Activated naive CD4-positive, alpha-beta T cell treated with anti-CD3 and anti-CD28 coated beads, Interleukin-2, amount 50 U/mL, for 16 hours (primary cell): ENCODE measurements around the gene XPO1.
"Not testable (repeated sequence)": the region's sequence is repeated elsewhere in the genome, so short reads cannot be mapped to it uniquely, and the experiment has no call there.

Experiments used
- DNase-seq: peaks from one replicate; pipeline ENCODE4 v3.0.0-alpha.2; 2020

The XPO1 gene

DNA sequence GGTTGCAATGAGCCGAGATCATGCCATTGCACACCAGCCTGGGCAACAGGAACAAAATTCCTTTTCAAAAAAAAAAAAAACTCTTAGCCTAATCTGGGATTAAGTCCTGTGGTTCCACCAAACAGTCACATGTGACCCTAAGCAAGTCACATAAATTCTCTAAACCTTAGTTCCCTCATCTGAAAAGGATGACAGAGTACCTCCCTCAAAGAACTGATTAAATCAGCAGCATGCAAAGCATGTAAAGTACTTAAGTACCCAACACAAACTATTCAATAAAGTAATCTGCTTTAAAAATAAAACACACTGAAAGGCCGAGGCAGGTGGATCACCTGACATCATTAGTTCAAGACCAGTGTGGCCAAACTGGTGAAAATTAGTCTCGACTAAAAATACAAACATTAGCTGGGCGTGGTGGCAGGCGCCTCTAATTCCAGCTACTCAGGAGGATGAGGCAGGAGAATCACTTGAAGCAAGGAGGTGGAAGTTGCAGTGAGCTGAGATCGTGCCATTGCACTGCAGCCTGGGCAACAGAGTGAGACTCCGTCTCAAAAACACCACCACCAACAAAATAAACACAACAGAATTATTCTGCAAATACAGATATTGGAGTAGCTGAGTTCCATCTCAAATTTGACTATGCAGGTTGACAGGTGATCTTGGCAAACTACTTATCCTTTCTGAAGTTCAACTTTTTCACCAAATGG is 74.2 kb downstream of the XPO1 start:
- DNase-seq, result no peak

- DNase-seq, result no peak
Measured at GRCh38 chr2:61461404-61461803, 76.8 kb downstream of the XPO1 start.

DNA sequence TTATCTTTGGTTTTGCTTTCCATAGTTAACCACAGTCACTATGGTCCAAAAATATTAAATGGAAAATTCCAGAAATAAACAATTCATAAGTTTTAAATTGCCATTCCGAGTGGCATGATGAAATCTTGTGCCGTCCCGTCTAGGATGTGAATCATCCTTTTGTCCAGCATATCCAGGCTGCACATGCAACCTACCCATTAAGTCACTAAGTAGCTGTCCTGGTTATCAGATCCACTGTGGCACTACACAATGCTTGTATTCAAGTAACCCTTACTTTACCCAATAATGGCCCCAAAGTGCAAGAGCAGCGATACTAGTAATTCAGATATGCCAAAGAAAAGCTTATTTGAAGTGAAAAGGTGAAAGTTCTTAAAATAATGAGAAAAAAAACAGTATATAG is 78.0 kb downstream of the XPO1 start:
- DNase-seq, result no peak

DNA sequence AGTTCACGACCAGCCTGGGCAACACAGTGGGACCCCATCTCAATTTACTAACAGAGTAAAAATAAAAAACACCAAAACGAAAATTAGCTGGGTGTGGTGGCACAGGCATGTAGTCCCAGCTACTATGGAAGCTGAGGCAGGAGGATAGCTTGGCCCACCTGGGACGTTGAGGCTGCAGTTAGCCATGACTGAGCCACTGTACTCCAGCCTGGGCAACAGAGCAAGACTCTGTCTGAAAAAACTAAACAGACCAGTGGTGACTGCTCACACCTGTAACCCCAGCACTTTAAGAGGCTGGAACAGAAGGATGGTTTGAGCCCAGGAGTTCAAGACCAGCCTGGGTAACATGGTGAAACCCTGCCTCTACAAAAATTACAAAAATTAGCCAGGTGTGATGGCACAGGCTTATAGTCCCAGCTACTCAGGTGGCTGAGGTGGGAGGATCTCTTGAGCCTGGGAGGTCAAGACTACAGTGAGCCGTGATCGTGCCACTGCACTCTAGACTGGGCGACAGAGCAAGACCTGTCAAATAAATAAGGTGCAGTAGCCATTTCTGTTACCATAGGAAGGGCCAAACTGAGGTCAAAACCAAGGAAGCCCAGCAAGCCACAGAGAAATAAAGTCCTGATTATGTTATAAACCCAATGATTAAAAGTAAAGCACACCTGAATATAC is 81.3 kb downstream of the XPO1 start:
- DNase-seq, result no peak

DNA sequence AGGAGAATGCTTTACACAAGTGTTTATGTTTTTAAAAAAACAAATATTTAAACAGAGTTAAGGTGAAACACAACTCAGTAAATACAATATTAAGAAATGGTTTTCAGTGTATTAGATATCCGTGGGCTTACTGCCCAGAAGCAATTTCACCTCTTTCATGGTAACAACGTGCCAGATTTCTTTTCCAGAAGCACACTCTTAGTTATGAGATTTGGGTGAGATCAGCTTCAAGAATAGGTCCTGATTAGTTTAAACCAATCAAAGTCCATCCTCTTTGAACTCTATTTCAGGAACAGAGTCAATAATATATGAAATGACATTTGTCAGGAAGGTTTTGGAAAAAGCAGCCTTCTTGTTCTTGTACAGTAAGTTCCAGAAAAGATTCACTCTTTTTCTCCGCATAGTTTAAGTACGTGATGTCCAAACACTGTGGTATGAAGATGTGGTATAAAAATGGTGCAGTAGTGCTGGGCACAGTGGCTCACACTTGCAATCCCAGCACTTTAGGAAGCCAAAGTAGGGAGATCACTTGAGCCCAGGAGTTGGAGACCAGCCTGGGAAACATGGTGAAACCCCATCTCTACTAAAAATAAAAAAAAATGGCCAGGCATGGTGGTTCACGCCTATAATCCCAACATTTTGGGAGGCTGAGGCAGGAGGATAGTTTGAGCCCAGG is 81.9 kb downstream of the XPO1 start:
- no peak for DNase-seq

- not testable (repeated sequence) for DNase-seq
Measured at GRCh38 chr2:61454972-61455371, 83.2 kb downstream of the XPO1 start.

GRCh38 chr2:61454383-61454782 is 83.8 kb downstream of the XPO1 start:
- no peak for DNase-seq

DNA sequence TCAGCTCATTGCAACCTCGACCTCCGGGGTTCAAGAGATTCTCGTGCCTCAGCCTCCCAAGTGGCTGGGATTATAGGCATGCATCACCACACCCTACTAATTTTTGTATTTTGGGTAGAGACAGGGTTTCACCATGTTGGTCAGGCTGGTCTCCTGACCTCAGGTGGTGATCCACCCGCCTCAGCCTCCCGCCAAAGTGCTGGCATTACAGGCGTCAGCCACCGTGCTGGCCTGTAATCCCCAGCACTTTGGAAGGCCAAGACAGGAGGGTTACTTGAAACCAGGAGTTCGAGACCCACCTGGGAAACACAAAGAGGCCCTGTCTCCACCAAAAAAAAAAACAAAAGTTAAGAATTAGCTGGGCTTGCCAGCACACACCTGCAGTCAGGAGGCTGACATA is 85.8 kb downstream of the XPO1 start:
- no peak for DNase-seq

- no peak for DNase-seq
Measured at GRCh38 chr2:61451178-61451577, 87.0 kb downstream of the XPO1 start.

DNA sequence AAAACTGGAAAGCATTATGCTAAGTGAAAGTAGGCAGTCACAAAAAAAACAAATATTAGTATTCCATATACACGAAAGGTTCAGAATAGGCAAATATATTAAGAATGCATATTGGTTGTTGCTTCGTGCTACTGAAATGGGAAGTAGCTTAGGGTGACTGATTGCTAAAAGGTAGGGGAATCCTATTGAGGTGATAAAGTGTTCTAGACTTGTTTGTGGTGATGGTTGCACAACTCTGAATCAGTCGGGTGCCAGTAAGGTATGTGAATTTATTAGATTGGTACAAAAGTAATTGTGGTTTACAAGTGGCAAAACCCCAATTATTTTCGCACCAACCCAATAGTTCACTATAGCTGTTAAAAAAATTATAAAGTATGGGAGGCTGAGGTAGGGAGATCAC is 88.0 kb downstream of the XPO1 start:
- no peak for DNase-seq

- no peak for DNase-seq
Measured at GRCh38 chr2:61448229-61448628, 89.9 kb downstream of the XPO1 start.

DNA sequence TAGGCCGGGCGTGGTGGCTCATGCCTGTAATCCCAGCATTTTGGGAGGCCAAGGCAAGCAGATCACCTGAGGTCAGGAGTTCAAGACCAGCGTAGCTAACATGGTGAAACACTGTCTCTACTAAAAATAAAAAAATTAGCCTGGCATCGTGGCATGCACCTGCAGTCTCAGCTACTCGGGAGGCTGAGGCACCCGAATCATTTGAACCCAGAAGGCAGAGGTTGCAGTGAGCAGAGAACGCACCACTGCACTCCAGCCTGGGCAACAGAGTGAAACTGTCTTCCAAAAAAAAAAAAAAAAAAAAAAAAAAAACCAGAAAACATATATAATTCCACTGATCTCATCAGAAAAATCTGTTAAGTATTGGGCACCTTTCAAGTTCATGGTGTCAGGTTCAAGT is 91.2 kb downstream of the XPO1 start:
- DNase-seq, result not testable (repeated sequence)

GRCh38 chr2:61443342-61444041 is 94.7 kb downstream of the XPO1 start:
- no peak for DNase-seq

DNA sequence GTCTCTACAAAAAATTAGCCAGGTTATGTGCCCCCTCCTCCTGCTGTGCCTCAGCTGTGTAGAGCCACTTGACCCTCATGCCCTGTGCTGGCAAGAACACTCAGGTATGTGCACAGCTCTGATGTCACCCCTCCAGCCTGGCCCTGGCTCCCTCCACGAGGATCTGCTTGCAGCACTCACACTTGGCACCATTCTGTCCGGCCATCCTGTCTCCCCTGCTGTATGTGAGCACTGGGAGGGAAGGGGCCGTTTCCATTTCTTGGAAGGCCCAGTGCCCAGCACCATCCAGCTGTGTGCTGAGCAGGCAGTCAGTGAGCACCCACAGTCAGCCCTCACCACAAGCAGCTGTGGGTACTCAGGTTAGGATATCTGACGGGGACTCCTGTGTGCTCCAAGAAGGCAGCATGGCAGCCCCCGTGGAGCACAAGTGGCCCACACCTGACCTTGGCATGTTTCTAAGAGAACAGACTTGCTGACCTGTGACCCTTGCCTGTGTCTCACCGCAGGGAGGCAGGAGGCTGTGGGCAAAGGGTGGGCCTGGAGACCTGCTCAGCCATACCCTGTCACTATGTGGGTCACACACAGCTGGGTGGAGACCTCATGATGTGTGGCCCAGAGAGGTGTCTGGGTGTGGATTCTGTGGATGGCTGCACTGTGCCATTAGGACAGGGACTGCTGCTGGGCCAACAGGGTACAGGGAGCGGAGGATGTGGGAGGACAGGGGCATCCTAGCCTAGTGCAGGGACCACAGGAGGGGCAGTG is 98.7 kb downstream of the XPO1 start:
- DNase-seq, result no peak

DNA sequence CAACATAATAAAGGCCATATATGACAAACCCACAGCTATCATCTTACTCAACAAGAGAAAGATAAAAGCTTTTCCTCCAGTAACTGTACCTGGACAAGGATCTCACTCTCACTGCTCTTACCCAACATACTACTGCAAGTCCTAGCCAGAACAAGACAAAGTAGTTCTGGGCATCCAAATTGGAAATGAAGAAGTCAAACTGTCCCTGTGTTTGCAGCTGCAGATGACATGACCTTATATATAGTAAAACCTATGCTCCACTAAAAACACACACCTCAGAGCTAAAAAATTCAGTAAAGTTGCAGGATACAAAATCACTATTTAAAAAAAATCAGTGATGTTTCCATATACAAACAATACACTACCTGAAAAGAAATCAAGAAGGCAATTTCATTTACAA is 99.5 kb downstream of the XPO1 start:
- no peak for DNase-seq

GRCh38 chr2:61437170-61437569 is 101.0 kb downstream of the XPO1 start:
- no peak for DNase-seq

GRCh38 chr2:61436092-61436491 is 102.1 kb downstream of the XPO1 start:
- no peak for DNase-seq

GRCh38 chr2:61435291-61435690 is 102.9 kb downstream of the XPO1 start:
- DNase-seq, result no peak

DNA sequence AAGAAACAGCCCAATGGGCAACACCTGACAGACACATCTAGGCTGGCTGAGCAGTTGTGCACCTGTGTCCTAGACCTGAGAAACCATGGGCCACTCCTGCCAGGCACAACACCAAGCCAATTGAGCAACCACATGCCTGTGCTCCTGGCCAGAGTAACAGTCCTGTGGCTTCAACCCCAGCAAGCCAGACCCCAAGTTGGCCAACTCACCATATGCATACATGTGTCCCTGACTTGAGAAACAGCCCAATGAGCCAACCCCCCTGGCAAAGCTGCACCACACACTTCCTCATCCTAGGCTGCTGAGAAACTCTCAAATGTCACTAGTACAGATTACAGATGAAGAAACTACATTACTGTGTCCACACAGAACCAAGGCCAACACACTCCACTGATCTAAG is 103.8 kb downstream of the XPO1 start:
- DNase-seq, result no peak

- DNase-seq, result no peak
Measured at GRCh38 chr2:61433606-61434005, 104.5 kb downstream of the XPO1 start.

- no peak for DNase-seq
Measured at GRCh38 chr2:61432990-61433389, 105.2 kb downstream of the XPO1 start.

DNA sequence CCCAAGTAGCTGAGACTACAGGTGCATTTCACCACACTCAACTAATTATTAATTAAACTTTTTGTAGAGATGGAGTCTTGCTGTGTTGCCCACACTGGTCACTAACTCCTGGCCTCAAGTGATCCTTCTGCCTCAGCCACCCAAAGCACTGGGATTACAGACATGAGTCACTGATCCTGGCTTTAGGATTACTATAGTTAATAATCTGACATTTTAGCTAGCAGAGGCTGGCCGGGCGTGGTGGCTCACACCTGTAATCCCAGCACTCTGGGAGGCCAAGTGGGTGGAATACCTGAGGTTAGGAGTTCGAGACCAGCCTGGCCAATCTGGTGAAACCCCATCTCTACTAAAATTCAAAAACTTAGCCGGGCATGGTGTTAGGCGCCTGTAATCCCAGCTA is 106.8 kb downstream of the XPO1 start:
- DNase-seq, result no peak
